Stimulated activated CD4-positive, alpha-beta T cell treated with anti-CD3 and anti-CD28 coated beads, Interleukin-1b, Interleukin-23, amount 100 ng/mL, for 48 hours (primary cell): ENCODE measurements around the gene GLTP.

Experiments
- DNase-seq: peaks from one replicate; pipeline ENCODE4 v3.0.0-alpha.2; 2020

The GLTP gene

DNA sequence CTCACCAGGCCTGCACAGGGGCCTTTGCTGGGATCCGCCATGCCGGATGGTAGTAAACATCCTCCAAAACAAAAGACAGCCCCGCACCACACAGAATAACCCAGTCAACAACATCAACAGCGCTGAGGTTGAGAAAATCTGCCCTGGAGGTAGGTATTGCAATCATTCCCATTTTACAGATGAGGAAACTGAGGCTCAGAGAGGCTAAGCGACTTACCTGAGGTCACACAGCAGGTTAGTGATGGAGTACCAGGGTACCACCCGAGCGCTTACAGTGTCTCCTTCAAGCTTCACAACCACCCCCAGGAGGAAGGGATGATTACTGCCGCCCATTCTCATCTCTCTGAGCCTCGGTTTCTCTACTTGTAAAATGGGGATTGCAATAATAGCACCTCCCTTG lies 62.1 kb downstream of the GLTP start:
- no peak for DNase-seq

DNA sequence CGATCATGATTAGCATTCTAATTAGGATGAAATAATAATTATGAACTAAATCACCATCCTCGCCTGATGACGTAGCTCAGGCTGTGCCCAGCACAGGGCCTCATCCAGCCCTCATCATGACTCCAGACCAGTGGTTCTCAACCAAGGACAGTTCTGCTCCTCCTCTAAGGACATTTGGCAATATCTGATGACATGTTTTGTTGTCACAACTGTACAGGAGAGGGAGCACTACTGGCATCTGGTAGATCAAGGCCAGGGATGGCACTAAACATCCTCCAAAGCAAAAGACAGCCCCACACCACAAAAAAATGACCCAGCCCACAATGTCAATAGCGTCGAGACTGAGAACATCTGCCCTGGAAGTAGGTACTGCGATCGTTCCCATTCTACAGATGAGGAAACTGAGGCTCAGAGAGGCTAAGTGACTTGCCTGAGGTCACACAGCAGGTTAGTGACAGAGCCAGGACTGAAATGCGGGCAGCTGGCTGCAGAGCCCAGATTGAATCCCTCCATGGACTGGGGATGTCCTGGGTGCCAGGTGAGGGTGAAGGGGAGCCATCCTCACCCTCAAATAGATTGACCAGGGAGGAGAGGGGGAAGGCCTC lies 62.6 kb downstream of the GLTP start:
- no peak for DNase-seq

DNA sequence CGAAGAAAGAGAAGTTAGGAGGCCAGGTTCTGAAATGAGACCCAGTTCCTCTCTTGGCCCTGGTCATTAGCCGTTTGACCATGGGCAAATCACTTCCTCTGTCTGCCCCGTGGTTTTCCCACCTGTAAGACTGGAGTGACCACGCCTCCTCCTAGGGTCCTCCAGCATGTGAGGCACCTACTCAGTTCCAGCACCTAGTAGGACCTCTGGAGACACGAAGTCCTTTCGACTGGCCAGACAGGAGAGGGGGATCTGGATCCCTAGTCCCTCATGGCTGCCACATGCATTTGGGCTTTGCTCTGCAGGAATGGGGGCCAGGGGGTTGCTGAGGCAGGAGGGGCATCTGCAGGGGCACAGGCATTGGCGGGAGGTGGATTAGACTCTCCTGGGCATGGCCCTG lies 63.5 kb downstream of the GLTP start:
- DNase-seq = no peak

DNA sequence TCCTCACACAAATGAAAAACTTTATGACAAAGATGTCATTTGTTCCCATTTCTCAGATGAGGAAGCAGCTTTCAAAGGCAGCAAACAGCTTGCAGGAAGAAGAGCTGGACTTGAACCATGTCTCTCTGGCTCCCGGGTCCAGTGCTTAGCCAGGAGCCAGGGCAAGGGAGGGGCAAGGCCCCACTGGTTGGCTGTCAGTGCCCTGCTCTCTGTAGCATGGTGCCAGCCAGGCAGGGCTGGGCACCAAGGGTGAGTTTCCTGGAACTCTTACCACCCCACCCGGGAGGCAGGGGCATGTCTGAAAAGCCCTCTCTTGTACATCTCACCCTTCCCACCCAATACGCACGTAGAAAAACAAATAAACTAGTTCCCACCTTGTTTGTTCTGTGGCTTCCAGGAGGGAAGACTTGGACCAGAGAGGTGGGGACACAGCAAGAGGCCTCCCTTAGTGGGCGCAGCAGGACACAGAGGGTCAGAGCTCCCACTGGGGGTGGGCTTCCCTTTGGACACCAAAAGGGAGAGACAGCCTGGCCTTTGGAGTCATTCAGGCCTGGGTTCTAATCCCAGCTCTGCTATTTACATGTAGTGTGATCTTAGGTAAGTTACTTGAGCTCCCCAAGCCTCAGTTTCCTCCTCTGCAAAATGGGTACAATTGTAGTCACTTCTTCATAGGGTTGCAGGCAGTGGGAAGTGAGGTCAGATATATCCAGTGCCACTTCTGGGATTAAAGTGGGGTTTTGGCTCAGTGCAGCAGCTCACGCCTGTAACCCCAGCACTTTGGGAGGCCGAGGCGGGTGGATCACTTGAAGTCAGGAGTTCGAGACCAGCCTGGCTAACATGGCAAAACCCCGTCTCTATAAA lies 64.4 kb downstream of the GLTP start:
- no peak for DNase-seq

DNA sequence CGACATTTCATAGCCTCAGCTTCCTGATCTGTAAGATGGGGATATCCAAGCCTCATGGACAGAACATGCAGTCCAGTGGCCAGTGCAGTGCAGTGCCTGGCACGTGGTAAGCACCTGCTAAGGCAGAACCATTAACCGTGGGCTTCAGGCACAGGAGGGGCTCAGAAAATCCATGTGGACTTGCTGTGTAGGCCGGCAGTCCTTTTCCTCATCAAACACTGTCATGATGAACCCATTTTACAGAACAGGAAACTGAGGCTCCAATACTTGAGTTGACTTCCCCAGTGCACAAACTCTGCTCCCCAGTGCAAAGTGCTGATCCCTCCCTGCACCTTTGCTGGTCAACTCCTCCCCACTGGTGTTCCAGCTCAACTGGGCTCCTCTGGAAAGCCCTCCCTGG lies 65.1 kb downstream of the GLTP start:
- no peak for DNase-seq

DNA sequence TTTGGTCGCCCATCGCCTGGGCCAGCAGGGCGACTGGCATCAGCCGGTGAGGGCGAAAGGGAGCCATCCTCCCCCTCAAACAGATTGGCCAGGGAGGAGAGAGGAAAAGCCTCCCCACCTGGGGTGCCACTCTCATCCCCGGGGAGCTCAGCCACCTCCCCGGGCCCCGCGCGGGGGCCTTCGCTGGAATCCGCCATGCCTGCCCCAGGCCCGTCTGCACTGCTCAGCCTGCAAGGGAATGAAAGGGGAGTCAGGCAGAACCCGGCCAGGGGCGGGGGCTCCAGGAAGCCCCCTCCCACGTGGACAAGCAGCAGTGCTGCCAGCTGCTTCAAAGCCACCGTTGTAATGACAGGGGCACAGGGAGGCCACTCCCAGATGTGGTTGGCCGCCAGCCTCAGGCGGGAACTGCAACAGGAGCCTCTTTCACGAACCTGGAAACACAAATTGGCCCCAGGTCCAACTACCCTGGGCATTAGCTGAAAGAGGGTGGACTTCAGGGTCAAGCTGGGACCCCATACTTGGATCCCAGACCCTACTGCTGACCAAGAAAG lies 65.7 kb downstream of the GLTP start:
- DNase-seq = no peak

DNA sequence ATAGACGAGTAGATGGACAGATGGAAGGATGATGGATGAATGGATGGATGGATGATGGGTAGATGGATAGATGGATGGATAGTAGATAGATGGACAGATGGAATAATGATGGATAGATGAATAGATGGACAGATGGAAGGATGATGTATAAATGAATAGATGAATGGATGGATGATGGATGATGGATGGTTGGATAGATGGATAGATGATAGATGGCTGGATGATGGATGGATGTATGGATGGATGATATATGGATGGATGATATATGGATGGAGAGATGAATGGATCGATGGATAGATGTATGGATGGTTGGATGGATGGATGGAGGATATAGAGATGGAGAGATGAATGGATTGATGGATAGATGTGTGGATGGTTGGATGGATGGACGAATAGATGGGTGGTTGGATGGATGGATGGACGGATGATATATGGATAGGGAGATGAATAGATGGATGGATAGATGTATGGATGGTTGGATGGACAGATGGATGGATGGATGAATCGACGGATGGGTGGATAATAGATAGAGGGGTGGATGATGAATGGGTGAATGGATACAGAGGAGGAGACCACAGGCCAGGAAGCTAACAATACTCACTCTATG lies 66.4 kb downstream of the GLTP start:
- DNase-seq = no peak

DNA sequence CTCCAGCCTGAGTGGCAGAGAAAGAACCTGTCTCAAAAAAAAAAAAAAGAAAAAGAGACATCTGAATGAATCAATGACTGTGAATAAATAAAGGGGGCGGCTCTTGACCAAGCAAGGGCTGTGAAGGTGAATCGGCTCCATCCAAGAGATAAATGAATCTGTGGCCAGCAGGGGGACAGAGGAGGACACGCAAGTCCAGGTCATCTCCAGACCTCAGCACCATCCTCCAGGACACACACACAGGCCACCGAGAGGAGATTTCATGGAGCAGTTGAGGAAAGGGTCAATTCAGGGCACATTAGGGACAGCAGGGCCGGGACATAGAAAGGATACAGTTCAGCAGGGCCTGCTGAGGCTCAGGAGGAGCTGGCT lies 68.7 kb downstream of the GLTP start:
- DNase-seq = no peak

DNA sequence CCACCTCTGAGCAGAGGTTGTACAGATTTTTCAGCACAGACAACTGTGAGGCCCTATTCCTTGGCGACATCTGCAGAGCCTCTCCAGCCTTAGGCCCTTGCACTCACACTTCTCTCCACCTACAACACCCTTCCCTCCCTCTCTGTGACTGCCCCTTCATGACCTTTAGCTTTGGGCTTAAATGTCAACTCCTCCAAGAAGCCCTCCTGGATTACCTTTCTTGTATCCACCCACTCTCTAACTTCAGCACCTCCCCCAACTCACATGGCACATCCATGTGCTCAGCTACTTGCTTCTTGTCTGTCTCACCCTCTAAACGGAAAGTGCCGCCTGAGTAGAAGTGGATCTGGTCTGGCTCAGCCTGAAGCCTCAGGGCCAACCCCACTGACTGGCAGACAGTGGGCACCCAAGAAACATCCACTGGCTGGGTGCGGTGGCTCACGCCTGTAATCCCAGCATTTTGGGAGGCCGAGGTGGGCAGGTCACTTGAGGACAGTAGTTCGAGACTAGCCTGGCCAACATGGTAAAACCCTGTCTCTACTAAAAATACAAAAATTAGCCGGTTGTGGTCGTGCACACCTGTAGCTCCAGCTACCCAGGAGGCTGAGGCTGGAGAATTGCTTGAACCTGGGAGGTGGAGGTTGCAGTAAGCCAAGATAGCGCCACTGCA lies 69.3 kb downstream of the GLTP start:
- DNase-seq = no peak

DNA sequence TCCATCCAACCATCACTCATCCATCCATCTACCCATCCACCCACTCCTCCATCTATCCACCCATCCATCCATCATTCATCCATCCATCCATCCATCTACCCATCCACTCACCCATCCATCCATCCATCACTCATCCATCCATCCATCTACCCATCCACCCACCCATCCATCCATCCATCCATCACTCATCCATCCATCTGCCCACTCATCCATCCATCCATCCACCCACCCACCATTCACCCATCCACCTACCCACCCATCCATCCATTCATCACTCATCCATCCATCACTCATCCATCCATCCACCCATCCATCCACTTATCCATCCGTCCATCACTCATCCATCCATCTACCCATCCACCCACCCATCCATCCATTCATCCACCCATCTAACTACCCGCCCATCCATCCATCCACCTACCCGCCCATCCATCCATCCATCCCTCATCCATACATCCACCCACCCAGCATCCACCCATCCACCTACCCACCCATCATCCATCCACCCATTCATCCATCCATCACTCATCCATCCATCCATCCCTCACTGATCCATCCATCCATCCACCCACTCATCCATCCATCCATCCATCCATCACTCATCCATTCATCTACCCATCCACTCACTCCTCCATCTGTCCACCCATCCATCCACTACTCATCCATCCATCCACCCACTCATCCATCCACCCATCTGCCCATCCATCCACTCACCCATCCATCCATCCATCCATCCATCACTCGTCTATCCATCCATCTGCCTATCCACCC lies 71.3 kb downstream of the GLTP start:
- DNase-seq = no peak

DNA sequence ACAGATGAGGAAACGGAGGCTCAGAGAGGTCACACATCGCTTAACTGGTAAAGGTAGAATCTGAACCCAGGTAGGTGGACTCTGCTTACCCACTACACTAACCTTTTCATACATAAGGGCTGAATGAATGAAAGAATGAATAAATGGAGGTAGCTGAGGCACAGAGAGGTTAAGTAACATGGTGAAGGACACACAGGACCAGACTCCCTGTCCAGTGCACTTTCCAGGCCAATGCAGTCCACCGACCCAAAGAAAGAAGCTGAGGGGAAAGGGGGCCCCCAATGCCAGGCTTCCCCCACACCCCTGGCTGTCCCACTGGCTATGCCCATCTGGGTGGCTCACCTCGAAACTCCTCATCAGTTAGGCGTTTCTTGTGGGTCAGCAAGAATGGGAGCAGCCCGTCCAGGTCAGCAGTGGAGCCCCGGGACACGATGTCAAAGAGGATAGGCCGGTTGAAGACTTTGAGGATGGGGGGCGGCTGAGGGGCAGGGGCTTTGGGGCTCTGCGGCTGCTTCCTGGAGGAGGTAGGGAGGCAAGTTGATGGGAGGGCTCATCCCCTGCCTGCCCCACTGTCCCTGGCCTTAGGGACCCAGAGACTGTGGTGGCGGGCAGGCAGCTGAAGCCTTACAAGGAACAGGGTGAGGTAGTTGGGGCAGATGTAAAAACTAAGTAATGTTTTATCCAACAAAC lies 72.2 kb downstream of the GLTP start:
- no peak for DNase-seq

DNA sequence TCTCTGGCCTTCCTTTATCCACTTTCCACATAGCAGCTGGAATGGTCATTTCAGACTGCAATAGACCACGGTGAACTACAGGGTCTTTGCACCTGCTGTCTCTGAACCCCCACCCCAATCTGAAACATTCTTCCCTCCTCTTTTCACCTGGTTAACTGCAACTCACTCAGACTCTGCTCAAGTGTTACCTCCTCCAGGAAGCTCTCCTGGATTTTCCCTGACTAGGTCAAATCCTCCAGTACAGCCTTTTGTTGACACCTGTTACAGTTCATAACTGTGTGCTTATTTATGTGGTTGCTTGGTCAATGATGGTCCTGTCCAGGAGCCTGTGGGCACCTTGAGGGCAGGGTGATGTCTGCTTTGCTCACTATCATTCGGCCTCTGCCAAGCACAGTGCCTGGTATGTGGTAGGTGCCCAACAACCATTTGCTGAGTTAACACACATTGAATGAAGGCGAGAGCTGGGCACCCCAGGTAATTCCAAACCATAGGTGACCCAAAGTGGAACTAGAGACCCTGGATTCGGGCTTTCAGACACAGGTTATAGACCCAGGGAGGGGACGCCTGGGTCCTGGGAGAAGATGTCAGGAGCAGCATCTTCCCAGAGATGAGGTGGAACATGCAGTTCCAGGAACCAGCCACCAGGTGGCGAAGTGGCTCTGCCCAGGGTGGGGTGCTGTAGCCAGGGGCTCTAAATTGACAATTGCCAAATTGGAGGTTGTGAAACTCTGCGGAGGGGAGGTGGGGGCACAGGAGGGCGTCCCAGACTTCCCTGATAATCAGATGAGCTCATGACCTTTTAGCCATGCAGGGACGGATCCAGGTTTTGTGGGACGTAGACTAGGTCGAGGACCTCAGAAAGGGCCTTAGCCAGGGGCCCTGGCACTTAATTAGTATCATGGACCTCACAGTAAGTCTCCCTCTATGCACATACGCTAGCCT lies 75.2 kb downstream of the GLTP start:
- DNase-seq = peak; percentile 56

DNA sequence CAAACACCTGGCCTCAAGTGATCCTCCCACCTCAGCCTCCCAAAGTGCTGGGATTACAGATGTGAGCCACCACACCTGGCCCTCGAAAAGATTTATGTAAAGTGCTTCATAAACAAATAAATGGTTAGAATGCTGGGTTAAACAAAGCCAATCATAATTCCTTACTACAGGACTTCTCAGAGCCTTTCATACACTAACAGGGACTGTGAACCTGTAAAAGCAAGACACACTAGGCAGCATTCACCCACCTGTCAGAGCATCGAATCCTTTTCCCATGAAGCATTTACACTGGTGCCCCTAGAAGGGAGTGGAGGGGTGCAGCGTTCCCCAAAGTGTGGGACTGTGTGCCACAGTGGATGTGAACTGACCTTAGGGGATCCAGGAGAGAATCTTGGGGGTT lies 76.7 kb downstream of the GLTP start:
- no peak for DNase-seq

DNA sequence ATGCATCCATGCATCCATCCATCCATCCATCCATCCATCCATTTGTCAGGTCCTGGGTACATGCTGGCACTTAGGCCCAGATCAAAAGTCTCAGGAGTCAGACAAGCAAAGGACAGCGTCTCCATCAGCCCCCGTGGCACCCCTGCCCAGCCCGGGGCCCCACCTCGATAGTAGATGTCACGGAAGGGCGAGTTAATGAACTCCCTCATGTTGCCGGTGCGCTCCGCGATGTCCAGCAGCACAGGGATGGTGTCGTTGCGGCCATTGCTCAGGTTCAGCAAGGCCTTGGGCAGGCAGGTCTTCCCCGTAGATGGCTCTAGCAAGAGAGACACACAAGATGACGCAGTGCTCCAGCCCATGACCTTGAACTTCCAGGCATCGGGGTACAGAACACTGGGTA lies 77.5 kb downstream of the GLTP start:
- no peak for DNase-seq
